ENCODE results near the gene ELL. TPM values are rescaled to one million over a fixed set of nuclear protein-coding genes. Genes with fewer than 3 reads are reported as not detected.

ELL gene
- total RNA-seq, 1 donor: 18.5 TPM

GRCh38 chr19:18465964-18466339, 55.9 kb downstream of the ELL start:
- Histone ChIP-seq H4K20me1 (ENCODE audit: insufficient read depth, low read length) (peaks cover 81% of the 10 kb centered on the region), H3K79me2 (ENCODE audit: insufficient read depth, low read length) (peaks cover 72% of the 10 kb centered on the region), H3K4me3 (ENCODE audit: insufficient read depth, low read length) (no peak overlapping the region), H3K9me3 (ENCODE audit: low read depth, low read length) (no peaks in the 10 kb centered on the region), H2AFZ (ENCODE audit: low read length) (no peak overlapping the region), H3K4me2 (ENCODE audit: insufficient read depth, low read length) (no peak overlapping the region), H3K27me3 (ENCODE audit: insufficient read depth, low read length) (no peaks in the 10 kb centered on the region), H3K36me3 (ENCODE audit: insufficient read depth, low read length) (peaks cover 32% of the 10 kb centered on the region), H3K27ac (ENCODE audit: low read depth, low read length) (no peak overlapping the region), H3K4me1 (ENCODE audit: insufficient read depth, low read length) (peaks cover 28% of the 10 kb centered on the region)
- TF ChIP-seq, protein P1, sequence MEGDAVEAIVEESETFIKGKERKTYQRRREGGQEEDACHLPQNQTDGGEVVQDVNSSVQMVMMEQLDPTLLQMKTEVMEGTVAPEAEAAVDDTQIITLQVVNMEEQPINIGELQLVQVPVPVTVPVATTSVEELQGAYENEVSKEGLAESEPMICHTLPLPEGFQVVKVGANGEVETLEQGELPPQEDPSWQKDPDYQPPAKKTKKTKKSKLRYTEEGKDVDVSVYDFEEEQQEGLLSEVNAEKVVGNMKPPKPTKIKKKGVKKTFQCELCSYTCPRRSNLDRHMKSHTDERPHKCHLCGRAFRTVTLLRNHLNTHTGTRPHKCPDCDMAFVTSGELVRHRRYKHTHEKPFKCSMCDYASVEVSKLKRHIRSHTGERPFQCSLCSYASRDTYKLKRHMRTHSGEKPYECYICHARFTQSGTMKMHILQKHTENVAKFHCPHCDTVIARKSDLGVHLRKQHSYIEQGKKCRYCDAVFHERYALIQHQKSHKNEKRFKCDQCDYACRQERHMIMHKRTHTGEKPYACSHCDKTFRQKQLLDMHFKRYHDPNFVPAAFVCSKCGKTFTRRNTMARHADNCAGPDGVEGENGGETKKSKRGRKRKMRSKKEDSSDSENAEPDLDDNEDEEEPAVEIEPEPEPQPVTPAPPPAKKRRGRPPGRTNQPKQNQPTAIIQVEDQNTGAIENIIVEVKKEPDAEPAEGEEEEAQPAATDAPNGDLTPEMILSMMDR (IDR thresholded peaks at IDR 0.05; ENCODE audit: extremely low read depth, low read depth, low read length): no peak
- no peak for DNase-seq (ENCODE audit: insufficient read length, low spot score, missing footprints)

DNA sequence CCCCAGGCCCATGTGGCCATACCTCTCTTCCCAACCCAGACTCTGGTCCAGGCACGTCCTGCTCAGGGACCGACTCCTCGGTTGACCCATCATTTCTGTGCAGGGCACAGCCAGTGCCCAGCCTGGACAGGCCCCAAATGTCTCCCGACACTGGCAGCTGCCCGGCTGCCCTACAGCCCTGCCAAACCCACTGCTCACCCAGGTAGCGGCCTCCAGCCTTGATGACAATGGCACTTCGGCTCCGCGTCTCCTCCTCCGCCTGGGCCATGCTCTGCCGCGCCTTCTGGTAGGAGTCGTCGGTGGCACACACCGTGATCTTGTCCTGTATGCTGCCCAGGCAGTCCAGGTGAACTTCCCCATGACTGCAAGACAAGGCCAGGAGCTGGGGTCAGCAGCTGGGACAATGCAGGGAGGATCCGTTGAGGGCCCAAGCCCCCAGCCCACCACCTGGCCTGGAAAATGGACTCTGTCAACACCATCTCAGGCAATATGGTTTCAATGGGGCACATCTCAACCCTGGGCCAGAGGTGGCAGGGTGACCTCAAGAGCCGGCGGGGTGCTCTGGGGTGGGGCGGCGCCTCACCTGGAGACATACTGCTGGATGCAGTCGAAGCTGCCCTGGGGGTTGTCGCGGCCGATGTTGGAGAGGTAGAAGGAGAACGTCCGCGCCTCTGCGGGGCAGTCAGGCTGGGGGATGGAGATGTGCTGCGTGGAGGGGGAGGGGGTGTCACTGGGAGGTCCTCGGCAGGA, 56.5 kb downstream of the ELL start:
- Histone ChIP-seq H3K27me3 (ENCODE audit: insufficient read depth, low read length) (no peaks in the 10 kb centered on the region), H3K79me2 (ENCODE audit: insufficient read depth, low read length) (peaks cover 67% of the 10 kb centered on the region), H3K27ac (ENCODE audit: low read depth, low read length) (peak overlapping the region; percentile 59), H2AFZ (ENCODE audit: low read length) (no peak overlapping the region), H3K4me2 (ENCODE audit: insufficient read depth, low read length) (no peak overlapping the region), H4K20me1 (ENCODE audit: insufficient read depth, low read length) (peaks cover 82% of the 10 kb centered on the region), H3K36me3 (ENCODE audit: insufficient read depth, low read length) (peaks cover 33% of the 10 kb centered on the region), H3K4me1 (ENCODE audit: insufficient read depth, low read length) (peaks cover 34% of the 10 kb centered on the region), H3K9me3 (ENCODE audit: low read depth, low read length) (no peaks in the 10 kb centered on the region), H3K4me3 (ENCODE audit: insufficient read depth, low read length) (no peak overlapping the region)
- peak; percentile 22 for DNase-seq (ENCODE audit: insufficient read length, low spot score, missing footprints)
- TF ChIP-seq, protein P1 (IDR thresholded peaks at IDR 0.05; ENCODE audit: extremely low read depth, low read depth, low read length): no peak

GRCh38 chr19:18464646-18465045, 57.2 kb downstream of the ELL start:
- Histone ChIP-seq H4K20me1 (ENCODE audit: insufficient read depth, low read length) (peaks cover 81% of the 10 kb centered on the region), H3K4me2 (ENCODE audit: insufficient read depth, low read length) (no peak overlapping the region)

DNA sequence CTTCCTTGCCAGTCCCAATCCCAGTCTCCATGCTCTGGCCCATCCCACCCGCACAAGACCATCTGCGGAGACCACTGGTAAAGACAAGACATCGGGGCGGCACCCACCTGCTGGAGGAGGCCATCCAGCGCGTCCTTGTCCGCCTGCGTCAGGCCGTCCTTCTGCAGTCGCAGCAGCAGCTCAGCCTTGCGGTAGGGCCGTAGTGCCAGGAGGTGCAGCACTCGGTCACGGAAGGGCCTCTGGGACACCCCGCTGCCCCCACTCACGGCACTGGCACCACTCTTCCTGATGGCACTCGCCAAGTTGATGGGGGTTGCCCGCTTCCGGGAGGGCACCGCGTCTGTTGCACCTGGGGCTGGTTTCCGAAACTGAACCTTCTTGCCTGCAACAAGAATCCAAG, 60.4 kb downstream of the ELL start:
- peak overlapping the region; percentile 91 for H3K27ac ChIP-seq (ENCODE audit: low read depth, low read length)

More at GRCh38 chr19:18464646-18465045, 57.2 kb downstream of the ELL start:
- Histone ChIP-seq H3K79me2 (ENCODE audit: insufficient read depth, low read length) (peaks cover 62% of the 10 kb centered on the region), H2AFZ (ENCODE audit: low read length) (no peak overlapping the region), H3K27ac (ENCODE audit: low read depth, low read length) (peak overlapping the region; percentile 59), H3K4me3 (ENCODE audit: insufficient read depth, low read length) (no peak overlapping the region), H3K4me1 (ENCODE audit: insufficient read depth, low read length) (peaks cover 41% of the 10 kb centered on the region), H3K9me3 (ENCODE audit: low read depth, low read length) (no peaks in the 10 kb centered on the region), H3K36me3 (ENCODE audit: insufficient read depth, low read length) (peaks cover 38% of the 10 kb centered on the region), H3K27me3 (ENCODE audit: insufficient read depth, low read length) (no peaks in the 10 kb centered on the region)
- peak; percentile 98 for DNase-seq (ENCODE audit: insufficient read length, low spot score, missing footprints)
- TF ChIP-seq, protein P1 (IDR thresholded peaks at IDR 0.05; ENCODE audit: extremely low read depth, low read depth, low read length): no peak

More for the DNA sequence above, 60.4 kb downstream of the ELL start:
- H3K9me3 ChIP-seq (ENCODE audit: low read depth, low read length): no peaks in the 10 kb centered on the region
- H3K4me3 ChIP-seq (ENCODE audit: insufficient read depth, low read length): no peak overlapping the region
- peaks cover 76% of the 10 kb centered on the region for H4K20me1 ChIP-seq (ENCODE audit: insufficient read depth, low read length)
- peaks cover 43% of the 10 kb centered on the region for H3K4me1 ChIP-seq (ENCODE audit: insufficient read depth, low read length)
- peaks cover 48% of the 10 kb centered on the region for H3K79me2 ChIP-seq (ENCODE audit: insufficient read depth, low read length)
- no peak overlapping the region for H3K4me2 ChIP-seq (ENCODE audit: insufficient read depth, low read length)
- DNase-seq (ENCODE audit: insufficient read length, low spot score, missing footprints): peak; percentile 73
- peaks cover 50% of the 10 kb centered on the region for H3K36me3 ChIP-seq (ENCODE audit: insufficient read depth, low read length)
- H2AFZ ChIP-seq (ENCODE audit: low read length): no peak overlapping the region
- no peaks in the 10 kb centered on the region for H3K27me3 ChIP-seq (ENCODE audit: insufficient read depth, low read length)
- TF ChIP-seq, protein P1 (IDR thresholded peaks at IDR 0.05; ENCODE audit: extremely low read depth, low read depth, low read length): no peak

Data from osteoblast (primary cell).